H9 (cell line): ENCODE measurements around the gene NIM1K. TPM values are rescaled to one million over a fixed set of nuclear protein-coding genes. Genes with fewer than 3 reads are reported as not detected.

Experiments used
- DNase-seq: peaks from one replicate; pipeline ENCODE4 v3.0.0-alpha.2; 2017
- H2AFZ ChIP-seq: one replicate; pipeline ENCODE4 v1.6.1; 2013; ENCODE audit warnings: mild to moderate bottlenecking, low read length, control low read depth, moderate library complexity
- H2AK5ac ChIP-seq: 2 replicates; pipeline ENCODE4 v1.6.1; 2013; ENCODE audit warnings: low read length, control low read depth, mixed read lengths; ENCODE audit not compliant: insufficient read length
- H2BK120ac ChIP-seq: one replicate; pipeline ENCODE4 v1.6.1; 2013; ENCODE audit warnings: low read depth, mild to moderate bottlenecking, low read length, control low read depth, inconsistent platforms; ENCODE audit not compliant: poor library complexity, severe bottlenecking
- H2BK12ac ChIP-seq: 2 replicates; pipeline ENCODE4 v1.6.1; 2013; ENCODE audit warnings: low read length, control low read depth, mixed read lengths, low read depth; ENCODE audit not compliant: insufficient read length
- H2BK15ac ChIP-seq: 2 replicates; pipeline ENCODE4 v1.6.1; 2013; ENCODE audit warnings: low read depth, low read length, control low read depth
- H2BK20ac ChIP-seq: one replicate; pipeline ENCODE4 v1.6.1; 2013; ENCODE audit warnings: low read depth, mild to moderate bottlenecking, low read length, control low read depth, inconsistent platforms; ENCODE audit not compliant: poor library complexity, severe bottlenecking
- H2BK5ac ChIP-seq: 2 replicates; pipeline ENCODE4 v1.6.1; 2013; ENCODE audit warnings: low read length, control low read depth, mixed read lengths; ENCODE audit not compliant: insufficient read length
- H3K14ac ChIP-seq: 2 replicates; pipeline ENCODE4 v1.6.1; 2013; ENCODE audit warnings: low read length, control low read depth; ENCODE audit not compliant: insufficient read depth
- H3K18ac ChIP-seq: 2 replicates; pipeline ENCODE4 v1.6.1; 2013; ENCODE audit warnings: low read depth, mild to moderate bottlenecking, mixed read lengths, low read length, control low read depth; ENCODE audit not compliant: insufficient read length
- H3K23ac ChIP-seq: 2 replicates; pipeline ENCODE4 v1.6.1; 2013; ENCODE audit warnings: low read length, control low read depth, mixed read lengths, low read depth; ENCODE audit not compliant: insufficient read length
- H3K23me2 ChIP-seq: 2 replicates; pipeline ENCODE4 v1.6.1; 2013; ENCODE audit warnings: low read depth, mild to moderate bottlenecking, mixed read lengths, low read length, control low read depth; ENCODE audit not compliant: insufficient read length, poor library complexity, severe bottlenecking
- H3K27ac ChIP-seq: 2 replicates; pipeline ENCODE4 v1.5.1; 2013; ENCODE audit warnings: low read length, control low read depth, mixed read lengths, low read depth; ENCODE audit not compliant: insufficient read length
- H3K27me3 ChIP-seq: 2 replicates; pipeline ENCODE4 v1.6.1; 2013; ENCODE audit warnings: low read length, control low read depth, inconsistent platforms; ENCODE audit not compliant: insufficient read depth
- H3K4ac ChIP-seq: 2 replicates; pipeline ENCODE4 v1.6.1; 2013; ENCODE audit warnings: low read depth, mild to moderate bottlenecking, control low read depth, inconsistent platforms, low read length, moderate library complexity
- H3K4me1 ChIP-seq: 2 replicates; pipeline ENCODE4 v1.6.1; 2013; ENCODE audit warnings: low read length, control low read depth, inconsistent platforms; ENCODE audit not compliant: insufficient read depth
- H3K4me2 ChIP-seq: 2 replicates; pipeline ENCODE4 v1.6.1; 2013; ENCODE audit warnings: low read length, control low read depth, mixed read lengths; ENCODE audit not compliant: insufficient read length, insufficient read depth
- H3K56ac ChIP-seq: 2 replicates; pipeline ENCODE4 v1.6.1; 2013; ENCODE audit warnings: low read depth, mild to moderate bottlenecking, mixed read lengths, low read length, control low read depth; ENCODE audit not compliant: insufficient read length
- H3K79me1 ChIP-seq: 2 replicates; pipeline ENCODE4 v1.6.1; 2013; ENCODE audit warnings: low read depth, mild to moderate bottlenecking, moderate library complexity, low read length, control low read depth, inconsistent platforms; ENCODE audit not compliant: insufficient read depth, poor library complexity, severe bottlenecking
- H3K79me2 ChIP-seq: 2 replicates; pipeline ENCODE4 v1.6.1; 2013; ENCODE audit warnings: low read length, control low read depth, inconsistent platforms; ENCODE audit not compliant: insufficient read depth
- H3K9ac ChIP-seq: 2 replicates; pipeline ENCODE4 v1.6.1; 2013; ENCODE audit warnings: low read length, control low read depth, mixed read lengths; ENCODE audit not compliant: insufficient read length; ENCODE audit errors: extremely low read depth
- H3K9me3 ChIP-seq: one replicate; pipeline ENCODE4 v1.6.1; 2013; ENCODE audit warnings: low read depth, low read length, inconsistent platforms; ENCODE audit not compliant: control insufficient read depth
- H3T11ph ChIP-seq: one replicate; pipeline ENCODE4 v1.6.1; 2013; ENCODE audit warnings: mild to moderate bottlenecking, low read length, control low read depth, inconsistent platforms
- H4K20me1 ChIP-seq: one replicate; pipeline ENCODE4 v1.6.1; 2013; ENCODE audit not compliant: control insufficient read depth, insufficient read length, insufficient read depth
- H4K5ac ChIP-seq: 2 replicates; pipeline ENCODE4 v1.6.1; 2013; ENCODE audit warnings: low read depth, mild to moderate bottlenecking, mixed read lengths, low read length, control low read depth; ENCODE audit not compliant: insufficient read length
- H4K8ac ChIP-seq: replicated peaks from 2 replicates; pipeline ENCODE4 v1.6.1; 2013; ENCODE audit warnings: low read length, control low read depth, mixed read lengths, low read depth; ENCODE audit not compliant: insufficient read length
- H4K91ac ChIP-seq: 2 replicates; pipeline ENCODE4 v1.6.1; 2013; ENCODE audit warnings: low read depth, mild to moderate bottlenecking, moderate library complexity, mixed read lengths, low read length, control low read depth; ENCODE audit not compliant: insufficient read length
- H3K27ac Mint-ChIP-seq, 3 experiments: 2 replicates in 2 of 3; 3 replicates in 1 of 3; pipeline ENCODE4 v1.8.0; 2020 to 2021; ENCODE audit warnings: mixed read lengths in 3 of 3, mild to moderate bottlenecking in 1 of 3, moderate library complexity in 1 of 3
- H3K27me3 Mint-ChIP-seq: 2 replicates; pipeline ENCODE4 v1.8.0; 2021; ENCODE audit warnings: low read depth, mild to moderate bottlenecking, moderate library complexity, mixed read lengths
- H3K36me3 Mint-ChIP-seq, 3 experiments: 2 replicates in 2 of 3; 3 replicates in 1 of 3; pipeline ENCODE4 v1.8.0; 2020 to 2021; ENCODE audit warnings: low read depth in 3 of 3, mixed read lengths in 3 of 3; ENCODE audit not compliant: insufficient read depth in 1 of 3
- H3K4me1 Mint-ChIP-seq, 2 experiments: 2 replicates each; pipeline ENCODE4 v1.8.0; 2020; ENCODE audit warnings: mixed read lengths in 2 of 2
- H3K4me3 Mint-ChIP-seq, 2 experiments: 2 replicates in 1 of 2; 3 replicates in 1 of 2; pipeline ENCODE4 v1.8.0; 2020 to 2021; ENCODE audit warnings: mild to moderate bottlenecking in 2 of 2, mixed read lengths in 2 of 2, moderate library complexity in 1 of 2
- H3K9me3 Mint-ChIP-seq, 2 experiments: 2 replicates in 1 of 2; 3 replicates in 1 of 2; pipeline ENCODE4 v1.8.0; 2020; ENCODE audit warnings: mild to moderate bottlenecking in 2 of 2, mixed read lengths in 2 of 2, moderate library complexity in 1 of 2
- CTCF ChIP-seq: fragments of 200-600 bp; sonication (generic); conservative IDR thresholded peaks from 3 replicates; pipeline ENCODE4 v1.8.0; 2021; ENCODE audit warnings: antibody characterized with exemption, mild to moderate bottlenecking
- WGBS: extraction: QIAGEN DNeasy Blood & Tissue Kit; methylation state at CpG from one replicate; pipeline ENCODE4 v1.1.7; 2013; ENCODE audit warnings: missing lambda C conversion rate, low lambda C conversion rate, mixed read lengths; ENCODE audit not compliant: insufficient read length; ENCODE audit errors: extremely low coverage; 5-methylcytosine and 5-hydroxymethylcytosine counted together
- total RNA-seq: library from RNA; stranded (reverse); gene quantifications from 2 replicates; pipeline ENCODE4 v1.2.1, GENCODE V29; 2021

NIM1K gene
- total RNA-seq, 1 experiment from 2014 or later, result 0.07 TPM

GRCh38 chr5:43204958-43205357 is 12.9 kb downstream of the NIM1K start:
- no peak overlapping the region for H2BK15ac ChIP-seq
- H2BK12ac ChIP-seq, result no peak overlapping the region
- H3K4ac ChIP-seq, result no peak overlapping the region
- H3K9ac ChIP-seq, result no peak overlapping the region
- DNase-seq, result no peak
- Mint-ChIP-seq H3K27me3 (peaks cover 3% of the 10 kb centered on the region; the same call in 1 of the 2 replicates), H3K27ac (no peak overlapping the region), H3K9me3 (peaks cover 0 to 3% of the 10 kb centered on the region in 2 experiments; a peak in 1 of 5 replicates), H3K36me3 (no peaks in the 10 kb centered on the region), H3K4me1 (peaks cover 11 to 16% of the 10 kb centered on the region in 2 experiments), H3K4me3 (no peak overlapping the region)
- no peak overlapping the region for H2BK120ac ChIP-seq
- no peak overlapping the region for H2AK5ac ChIP-seq
- H3K4me2 ChIP-seq, result no peak overlapping the region
- H4K20me1 ChIP-seq, result no peaks in the 10 kb centered on the region
- H3K18ac ChIP-seq, result no peak overlapping the region
- no peak overlapping the region for H4K91ac ChIP-seq
- no CpG with 5 or more reads among the region's 2 CpGs for WGBS
- H3K4me1 ChIP-seq, result no peaks in the 10 kb centered on the region; the same call in 1 of the 2 replicates
- H3K56ac ChIP-seq, result no peak overlapping the region
- no peak overlapping the region for H2AFZ ChIP-seq
- H4K5ac ChIP-seq, result no peak overlapping the region
- no peak overlapping the region for H3K14ac ChIP-seq
- no peaks in the 10 kb centered on the region for H3K9me3 ChIP-seq
- no peak for TF ChIP-seq CTCF
- H4K8ac ChIP-seq, result no peak overlapping the region
- no peak overlapping the region for H3K27ac ChIP-seq
- no peaks in the 10 kb centered on the region for H3K79me1 ChIP-seq
- H3K23me2 ChIP-seq, result no peaks in the 10 kb centered on the region
- no peaks in the 10 kb centered on the region for H3K27me3 ChIP-seq
- H3T11ph ChIP-seq, result no peak overlapping the region
- H2BK20ac ChIP-seq, result no peak overlapping the region
- no peak overlapping the region for H2BK5ac ChIP-seq
- no peaks in the 10 kb centered on the region for H3K79me2 ChIP-seq
- no peak overlapping the region for H3K23ac ChIP-seq
